Measurements from ENCODE around the gene NRXN2.

Gene NRXN2

DNA sequence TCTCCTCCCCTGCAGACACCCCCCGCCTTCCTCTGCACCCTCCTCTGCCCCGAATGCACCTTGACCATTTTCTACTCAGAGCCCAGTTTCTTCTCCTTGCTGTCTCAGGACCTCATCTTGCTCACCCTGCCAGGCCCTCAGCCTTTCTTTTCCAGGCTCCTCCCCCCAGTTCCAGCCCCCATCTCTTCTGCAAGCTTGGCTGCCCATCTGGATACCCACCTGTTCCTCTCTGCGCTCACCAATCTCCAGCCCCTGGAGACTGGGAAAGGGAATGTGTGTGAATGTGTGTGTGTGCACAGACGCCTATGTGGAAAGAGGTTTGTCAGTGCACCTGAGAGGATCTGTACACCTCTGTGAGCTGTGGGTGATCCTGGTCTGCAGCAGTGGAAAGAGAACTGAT, 95.6 kb downstream of the NRXN2 start:
- DNase-seq (ENCODE audit: low spot score), result no peak

GRCh38 chr11:64626637-64627036, 96.4 kb downstream of the NRXN2 start:
- DNase-seq (ENCODE audit: low spot score), result no peak

GRCh38 chr11:64624883-64625481, 98.0 kb downstream of the NRXN2 start:
- no peak for DNase-seq (ENCODE audit: low spot score)

DNA sequence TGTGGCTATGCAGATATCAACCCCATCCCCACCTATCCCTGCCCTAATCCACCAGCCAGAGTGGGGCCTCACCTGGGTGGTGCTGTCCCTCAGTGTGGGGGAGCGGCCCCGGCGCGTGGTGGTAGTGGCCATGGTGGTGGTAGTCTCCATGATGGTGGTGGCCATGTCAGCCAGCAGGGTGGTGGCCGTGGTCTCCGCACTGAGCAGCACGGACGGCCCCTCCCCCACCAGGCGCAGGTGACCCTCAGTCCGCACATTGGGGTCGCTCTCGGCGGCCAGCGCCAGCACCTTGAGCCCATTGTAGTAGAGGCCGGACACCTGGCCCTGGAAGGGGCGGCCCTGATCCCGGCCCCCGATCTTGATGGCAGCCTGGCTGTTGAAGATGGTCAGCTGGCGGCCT, 100.3 kb downstream of the NRXN2 start:
- no peak for DNase-seq (ENCODE audit: low spot score)

DNA sequence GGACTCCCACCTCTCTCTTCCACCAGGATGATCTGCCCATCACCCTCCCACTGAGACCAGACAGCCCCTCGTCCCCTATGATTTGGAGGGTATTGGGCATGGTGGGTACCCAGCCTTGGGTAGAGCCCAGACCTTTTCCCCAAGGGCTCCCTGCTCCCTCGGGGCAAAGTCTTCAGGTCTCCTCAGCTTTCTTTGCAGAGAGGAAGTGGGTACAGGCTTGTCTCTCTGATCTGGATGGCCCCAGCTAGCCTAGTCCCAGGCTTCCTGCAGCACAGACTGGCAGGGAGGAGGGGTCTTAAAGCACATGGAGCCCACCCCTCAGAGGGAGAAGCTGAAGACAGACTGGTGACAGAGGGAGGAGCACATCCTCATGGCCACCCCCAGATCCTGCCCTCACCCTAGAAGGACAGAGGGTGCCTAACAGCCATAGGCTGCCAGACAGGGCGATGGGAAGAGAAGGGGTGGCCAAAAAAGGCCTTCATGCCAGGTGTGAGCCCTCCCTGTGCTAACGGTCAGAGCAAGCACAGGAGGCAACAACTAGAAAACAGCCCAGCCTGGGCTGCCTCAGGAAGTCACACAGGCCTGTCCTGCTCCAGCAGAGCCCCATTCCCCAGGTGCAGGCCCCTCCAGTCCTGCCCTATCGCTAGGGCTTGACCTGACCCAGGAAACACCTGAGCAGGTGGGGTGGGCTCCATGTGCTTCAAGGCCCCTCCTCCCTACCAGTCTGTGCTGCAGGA, 101.5 kb downstream of the NRXN2 start:
- no peak for DNase-seq (ENCODE audit: low spot score)

DNA sequence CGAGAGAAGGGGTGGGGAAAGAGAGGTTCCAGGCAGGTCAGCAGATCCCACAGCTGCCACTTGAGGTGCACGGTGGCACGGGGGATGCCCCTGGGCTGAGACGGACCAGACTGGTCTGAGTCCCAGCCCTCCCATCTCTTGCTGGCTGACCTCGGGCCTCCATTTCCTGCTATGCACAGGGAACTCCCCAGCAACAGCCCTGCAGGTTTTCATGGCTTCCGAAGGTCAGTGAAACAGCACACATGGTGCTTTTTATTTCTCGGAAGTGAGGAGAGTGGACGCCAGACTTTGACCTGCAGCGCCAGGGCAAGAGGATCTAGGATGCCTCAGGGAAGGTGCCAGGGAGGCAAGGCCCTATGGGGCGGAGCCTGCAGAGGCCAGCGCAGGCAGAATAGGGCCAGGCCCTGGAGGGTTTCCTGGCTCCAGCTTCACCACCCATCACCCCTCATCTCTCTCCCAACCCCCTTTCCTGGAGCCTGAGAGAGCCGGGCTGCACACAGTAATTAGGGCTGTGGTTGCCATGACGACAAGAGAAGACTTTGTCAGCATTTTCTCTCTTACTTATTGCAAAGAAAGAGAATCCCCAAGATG, 102.5 kb downstream of the NRXN2 start:
- DNase-seq (ENCODE audit: low spot score), result no peak

GRCh38 chr11:64619811-64620380, 103.1 kb downstream of the NRXN2 start:
- DNase-seq (ENCODE audit: low spot score), result peak; percentile 50

GRCh38 chr11:64619196-64619595, 103.8 kb downstream of the NRXN2 start:
- no peak for DNase-seq (ENCODE audit: low spot score)

GRCh38 chr11:64616817-64617216, 106.2 kb downstream of the NRXN2 start:
- no peak for DNase-seq (ENCODE audit: low spot score)

GRCh38 chr11:64614917-64615316, 108.1 kb downstream of the NRXN2 start:
- DNase-seq (ENCODE audit: low spot score), result no peak

GRCh38 chr11:64613648-64614047, 109.3 kb downstream of the NRXN2 start:
- DNase-seq (ENCODE audit: low spot score), result no peak

DNA sequence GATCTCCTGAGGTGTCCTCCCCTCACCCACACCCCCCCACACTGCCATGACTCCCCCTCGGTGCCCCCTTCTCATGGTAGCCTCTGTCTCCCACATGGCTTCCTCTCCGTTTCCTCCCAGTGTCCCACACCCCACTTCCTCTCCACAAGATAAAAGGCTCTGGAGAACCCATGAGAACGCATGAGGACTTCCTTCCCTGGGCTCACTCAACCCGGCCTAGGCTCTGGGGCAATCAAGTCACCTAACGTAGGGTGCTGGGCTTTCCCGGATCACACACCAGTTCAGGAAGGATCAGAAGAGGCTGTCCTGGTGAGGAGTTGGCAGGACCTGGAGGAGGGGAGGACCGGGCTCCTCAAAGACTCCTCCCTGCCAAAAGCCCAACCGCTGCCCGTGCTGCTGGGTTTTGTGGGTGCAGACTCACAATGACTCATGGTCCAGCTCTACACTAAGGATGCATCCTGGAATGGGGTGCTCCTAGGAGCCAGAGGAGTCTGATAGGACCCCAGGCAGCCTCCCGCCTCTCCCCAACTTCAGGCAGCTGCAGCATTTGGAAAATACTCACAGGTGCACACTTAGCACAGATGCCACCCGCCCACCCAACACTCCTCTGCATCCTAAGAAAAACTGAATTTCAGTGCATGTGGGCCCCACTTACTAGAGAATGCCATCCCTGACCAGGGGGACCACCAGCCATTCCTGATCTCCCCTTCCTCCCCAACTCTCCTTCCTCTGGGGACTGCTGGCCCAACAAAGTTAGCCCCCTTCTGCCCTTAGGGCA, 110.9 kb downstream of the NRXN2 start:
- DNase-seq (ENCODE audit: low spot score), result no peak

DNA sequence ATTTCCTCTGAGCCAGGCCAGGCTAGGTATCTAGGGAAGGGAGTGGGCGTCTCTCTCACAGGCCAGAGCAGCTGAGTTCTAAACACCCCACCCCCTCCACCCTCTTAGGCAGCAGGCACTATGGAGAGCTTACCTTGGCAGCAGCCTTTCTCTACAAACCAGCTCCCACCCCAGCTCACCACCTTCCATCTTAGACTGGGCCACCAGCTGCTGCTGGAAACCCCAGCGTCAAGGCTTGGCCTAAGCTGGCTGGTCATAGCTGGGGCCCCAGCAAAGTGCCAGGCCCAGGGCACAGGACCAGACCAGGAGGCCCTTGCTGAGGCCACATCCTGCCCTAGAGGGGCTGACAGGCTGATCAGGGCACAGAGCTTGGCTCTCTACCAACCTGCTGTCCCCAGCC, 111.8 kb downstream of the NRXN2 start:
- DNase-seq (ENCODE audit: low spot score), result no peak

- no peak for DNase-seq (ENCODE audit: low spot score)
These were observed 112.4 kb downstream of the NRXN2 start for GRCh38 chr11:64610596-64610995.

DNA sequence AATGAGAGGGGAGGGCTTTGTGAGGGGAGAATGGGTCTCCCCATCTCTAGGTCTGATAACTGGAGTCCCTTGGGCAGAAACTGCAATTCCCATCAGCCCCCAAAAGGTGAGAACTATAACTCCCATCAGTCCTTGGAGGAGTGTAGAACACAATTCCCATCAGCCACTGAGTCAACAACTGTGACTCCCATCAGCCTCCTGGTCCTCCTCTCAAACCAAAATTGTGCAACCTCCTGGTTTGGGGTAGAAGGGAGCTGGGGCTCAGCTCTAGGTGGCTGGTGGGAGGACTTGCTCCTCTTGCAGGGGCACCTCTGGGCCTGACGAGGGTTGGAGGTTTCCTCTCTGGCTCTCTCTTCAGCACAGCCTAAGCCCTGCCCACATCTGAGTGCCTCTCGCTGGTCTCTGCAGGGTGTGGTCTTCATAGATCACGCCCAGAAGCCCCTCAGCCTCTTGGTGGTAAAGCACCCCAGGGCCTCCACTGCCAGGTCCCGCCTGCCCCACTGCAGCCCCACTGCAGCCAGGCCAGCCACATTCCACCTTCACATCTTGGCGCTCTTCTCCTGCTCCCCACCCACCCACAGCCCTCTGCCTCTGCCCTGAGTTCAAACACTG, 113.5 kb downstream of the NRXN2 start:
- no peak for DNase-seq (ENCODE audit: low spot score)

DNA sequence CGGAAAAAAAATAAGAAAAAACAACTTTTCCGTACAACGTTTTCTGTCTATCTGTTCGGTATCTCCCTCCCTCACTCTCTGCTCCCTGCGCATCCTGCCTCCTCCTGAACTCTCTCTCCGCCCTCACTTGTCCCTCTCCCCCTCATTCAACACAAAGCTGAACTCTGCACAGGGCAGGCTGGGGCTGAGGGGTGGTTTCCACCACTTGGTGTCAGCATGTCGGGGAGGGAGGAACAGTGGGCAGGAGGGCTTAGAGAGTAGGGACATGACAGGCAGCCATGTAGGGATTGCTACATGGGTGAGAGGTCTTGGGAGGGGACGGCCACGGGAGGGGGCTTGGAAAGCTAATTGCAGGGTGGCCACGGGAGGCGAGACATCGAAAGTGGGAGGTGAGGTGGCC, 114.4 kb downstream of the NRXN2 start:
- DNase-seq (ENCODE audit: low spot score), result no peak

DNA sequence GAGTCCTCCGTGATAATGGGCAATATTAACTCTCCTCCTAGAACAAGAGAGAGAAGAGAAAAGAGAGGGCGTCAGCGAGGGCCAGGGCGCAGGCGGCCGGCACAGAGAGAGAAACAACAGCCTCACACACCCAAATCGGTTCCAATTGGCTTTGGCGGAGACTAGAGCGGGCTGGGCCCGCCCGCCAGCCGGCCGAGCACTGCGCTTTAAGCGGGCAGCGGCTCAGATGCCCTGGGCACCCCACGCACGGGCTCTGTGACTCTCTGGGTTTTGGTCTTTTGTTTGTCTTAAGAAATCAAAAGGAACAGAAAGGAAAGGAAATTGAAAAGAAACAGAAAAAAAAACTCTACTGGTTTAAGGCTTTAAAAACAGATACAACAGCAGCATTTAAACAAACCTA, 115.0 kb downstream of the NRXN2 start:
- DNase-seq (ENCODE audit: low spot score), result no peak

- no peak for DNase-seq (ENCODE audit: low spot score)
These were observed 115.5 kb downstream of the NRXN2 start for GRCh38 chr11:64607381-64607985.

DNA sequence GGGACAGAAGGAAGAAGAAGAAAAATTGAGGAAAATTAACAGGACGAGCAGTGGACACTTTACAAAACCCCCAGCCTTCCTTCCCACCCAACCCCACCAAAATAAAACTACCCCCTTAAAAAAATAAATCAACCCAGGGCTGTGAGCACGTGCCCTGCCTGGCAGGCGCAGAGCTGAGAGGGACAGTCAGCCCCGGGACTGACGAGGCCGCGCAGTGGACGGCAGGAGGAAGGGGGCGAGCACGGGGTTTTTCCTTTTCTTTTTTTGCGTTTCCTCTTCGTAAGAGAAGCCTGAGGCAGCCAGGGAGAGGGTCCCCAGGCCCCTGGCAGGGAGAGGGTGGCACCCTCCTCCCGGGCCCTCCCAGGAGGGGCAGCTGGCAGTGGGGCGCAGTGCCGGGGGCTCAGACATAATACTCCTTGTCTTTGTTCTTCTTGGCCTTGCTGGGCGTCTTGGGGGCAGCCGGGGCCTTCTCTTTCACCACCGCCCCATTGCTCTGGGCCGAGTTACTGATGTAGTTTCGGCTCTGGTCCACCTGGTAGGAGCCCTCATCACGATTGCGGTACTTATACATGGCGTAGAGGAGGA, 116.1 kb downstream of the NRXN2 start:
- DNase-seq (ENCODE audit: low spot score), result no peak

GRCh38 chr11:64605656-64606585, 117.1 kb downstream of the NRXN2 start:
- no peak for DNase-seq (ENCODE audit: low spot score)

All from hepatic stellate cell (primary cell).